Tibial artery (tissue), 4 donors: ENCODE data around the gene UNC93A.
"Not testable (repeated sequence)": the region's sequence is repeated elsewhere in the genome, so short reads cannot be mapped to it uniquely, and the experiment has no call there.

Experiments used
- DNase-seq, 2 donors: peaks; one replicate each; pipeline ENCODE4 v3.0.0-alpha.2; 2019
- H3K27ac ChIP-seq, 2 donors: fragments of 200-600 bp; sonication (generic) in 1 of 2; 1 replicate in 1 of 2; 2 replicates in 1 of 2; pipeline ENCODE4 v1.5.1; 2018 to 2019; ENCODE audit warnings: mild to moderate bottlenecking in 1 of 2
- H3K27me3 ChIP-seq, 2 donors: fragments of 200-600 bp; sonication (generic) in 1 of 2; one replicate each; pipeline versions ENCODE4 v1.5.1 to v1.6.0; 2016 to 2019
- H3K36me3 ChIP-seq, 3 donors: fragments of 200-600 bp; sonication (generic) in 2 of 3; one replicate each; pipeline ENCODE4 v1.5.1; 2016 to 2019; ENCODE audit warnings: mild to moderate bottlenecking in 2 of 3
- H3K4me1 ChIP-seq, 4 donors: fragments of 200-600 bp; sonication (generic) in 2 of 4; 1 replicate in 3 of 4; 2 replicates in 1 of 4; pipeline ENCODE4 v1.5.1; 2016 to 2019
- H3K4me3 ChIP-seq, 2 donors: fragments of 200-600 bp; sonication (generic) in 1 of 2; 1 replicate in 1 of 2; 2 replicates in 1 of 2; pipeline ENCODE4 v1.5.1; 2018 to 2019; ENCODE audit warnings: mild to moderate bottlenecking in 2 of 2
- H3K9me3 ChIP-seq, 3 donors: fragments of 200-600 bp; sonication (generic) in 1 of 3; one replicate each; pipeline ENCODE4 v1.5.1; 2016 to 2019
- CTCF ChIP-seq, 2 experiments: fragments of 200-600 bp in 1 of 2; fragments of 450-650 bp in 1 of 2; IDR thresholded peaks; one replicate each; pipeline ENCODE4 v1.5.1; 2017 to 2019; ENCODE audit warnings: antibody characterized with exemption in 2 of 2, mild to moderate bottlenecking in 1 of 2, moderate library complexity in 1 of 2
- intact Hi-C: fragments of 100-400 bp; cut with DNase I; formaldehyde crosslinking; loops from one replicate; pipeline ENCODE4 v1.15.0; 2023; ENCODE audit warnings: low total_unique reads

The UNC93A gene

GRCh38 chr6:167266830-167267555, 24.1 kb upstream of the UNC93A start:
- H3K4me1 ChIP-seq: no peaks in the 10 kb centered on the region
- no peak for TF ChIP-seq CTCF (IDR thresholded peaks at IDR 0.05)
- intact Hi-C loops: no loop called here
- no peak overlapping the region for H3K27ac ChIP-seq
- no peaks in the 10 kb centered on the region for H3K36me3 ChIP-seq
- no peak for DNase-seq
- no peak overlapping the region for H3K4me3 ChIP-seq
- peaks cover 0 to 13% of the 10 kb centered on the region in 2 donors for H3K27me3 ChIP-seq
- H3K9me3 ChIP-seq: no peaks in the 10 kb centered on the region

- H3K36me3 ChIP-seq, intact Hi-C loops, H3K9me3 ChIP-seq, DNase-seq, H3K27ac ChIP-seq, H3K4me3 ChIP-seq, H3K4me1 ChIP-seq: not testable (repeated sequence)
- peaks cover 0 to 13% of the 10 kb centered on the region in 2 donors for H3K27me3 ChIP-seq
Measured at GRCh38 chr6:167267556-167267898, 23.6 kb upstream of the UNC93A start.

GRCh38 chr6:167267921-167268401, 23.2 kb upstream of the UNC93A start:
- H3K4me1 ChIP-seq: no peaks in the 10 kb centered on the region

GRCh38 chr6:167268683-167269280, 22.3 kb upstream of the UNC93A start:
- Histone ChIP-seq H3K27ac (no peak overlapping the region), H3K27me3 (peaks cover 0 to 13% of the 10 kb centered on the region in 2 donors), H3K9me3 (no peaks in the 10 kb centered on the region), H3K4me3 (no peak overlapping the region), H3K36me3 (no peaks in the 10 kb centered on the region), H3K4me1 (no peaks in the 10 kb centered on the region)
- no peak for TF ChIP-seq CTCF (IDR thresholded peaks at IDR 0.05)
- no peak for DNase-seq
- intact Hi-C loops: no loop called here

More at GRCh38 chr6:167267921-167268401, 23.2 kb upstream of the UNC93A start:
- no peak overlapping the region for H3K4me3 ChIP-seq
- intact Hi-C loops: no loop called here
- H3K36me3 ChIP-seq: no peaks in the 10 kb centered on the region
- DNase-seq: no peak
- no peak overlapping the region for H3K27ac ChIP-seq
- no peak for TF ChIP-seq CTCF (IDR thresholded peaks at IDR 0.05)
- H3K9me3 ChIP-seq: no peaks in the 10 kb centered on the region
- peaks cover 0 to 13% of the 10 kb centered on the region in 2 donors for H3K27me3 ChIP-seq

GRCh38 chr6:167270499-167271311, 20.4 kb upstream of the UNC93A start:
- Histone ChIP-seq H3K4me1 (no peaks in the 10 kb centered on the region), H3K4me3 (no peak overlapping the region), H3K9me3 (no peaks in the 10 kb centered on the region), H3K27me3 (peaks cover 0 to 13% of the 10 kb centered on the region in 2 donors), H3K27ac (no peak overlapping the region), H3K36me3 (no peaks in the 10 kb centered on the region)
- intact Hi-C loops: no loop called here
- no peak for TF ChIP-seq CTCF (IDR thresholded peaks at IDR 0.05)
- no peak for DNase-seq

- Histone ChIP-seq H3K27me3 (peaks cover 0 to 14% of the 10 kb centered on the region in 2 donors), H3K36me3 (no peaks in the 10 kb centered on the region), H3K9me3 (no peaks in the 10 kb centered on the region), H3K27ac (no peak overlapping the region), H3K4me3 (no peak overlapping the region), H3K4me1 (no peaks in the 10 kb centered on the region)
- intact Hi-C loops: no loop called here
- DNase-seq: no peak
- no peak for TF ChIP-seq CTCF (IDR thresholded peaks at IDR 0.05)
Measured at GRCh38 chr6:167272151-167272550, 19.0 kb upstream of the UNC93A start.
